Karpas-422 (cell line): ENCODE data around the gene MYH7. TPM values are rescaled to one million over a fixed set of nuclear protein-coding genes. Genes with fewer than 3 reads are reported as not detected.
A peak's percentile ranks its signal among the peaks of the same experiment; 100 is the strongest.
"Not testable (repeated sequence)": the region's sequence is repeated elsewhere in the genome, so short reads cannot be mapped to it uniquely, and the experiment has no call there.

Experiments used
- DNase-seq: peaks from one replicate; pipeline ENCODE4 v3.0.0-alpha.2; 2015
- H2AFZ ChIP-seq: fragments of 200-600 bp; sonication (generic); 2 replicates; pipeline ENCODE4 v1.6.1; 2014; ENCODE audit warnings: antibody characterized with exemption, low read length, mixed read lengths
- H3K27ac ChIP-seq: fragments of 200-600 bp; sonication (generic); 2 replicates; pipeline ENCODE4 v1.5.1; 2014; ENCODE audit warnings: mild to moderate bottlenecking, low read length, moderate library complexity
- H3K27me3 ChIP-seq: fragments of 200-600 bp; sonication (generic); 2 replicates; pipeline ENCODE4 v1.6.1; 2014; ENCODE audit warnings: low read length, mixed read lengths
- H3K36me3 ChIP-seq: fragments of 200-600 bp; sonication (generic); 2 replicates; pipeline ENCODE4 v1.6.1; 2014; ENCODE audit warnings: low read length, mixed read lengths; ENCODE audit not compliant: insufficient read depth
- H3K4me1 ChIP-seq: fragments of 200-600 bp; sonication (generic); 2 replicates; pipeline ENCODE4 v1.6.1; 2014; ENCODE audit warnings: mild to moderate bottlenecking, low read length, mixed read lengths
- H3K4me2 ChIP-seq: fragments of 200-600 bp; sonication (generic); 2 replicates; pipeline ENCODE4 v1.6.1; 2014; ENCODE audit warnings: low read length, low read depth, mild to moderate bottlenecking; ENCODE audit not compliant: poor library complexity, severe bottlenecking
- H3K4me3 ChIP-seq: fragments of 200-600 bp; sonication (generic); 2 replicates; pipeline ENCODE4 v1.5.1; 2014; ENCODE audit warnings: mild to moderate bottlenecking, antibody characterized with exemption, low read length, mixed read lengths
- H3K79me2 ChIP-seq: fragments of 200-600 bp; sonication (generic); 2 replicates; pipeline ENCODE4 v1.6.1; 2014; ENCODE audit warnings: mild to moderate bottlenecking, low read length, mixed read lengths
- H3K9ac ChIP-seq: fragments of 200-600 bp; sonication (generic); 2 replicates; pipeline ENCODE4 v1.6.0; 2014; ENCODE audit warnings: low read length
- H3K9me2 ChIP-seq: fragments of 200-600 bp; sonication (generic), shearing (Covaris generic); replicated peaks from 2 replicates; pipeline ENCODE4 v1.6.0; 2014; ENCODE audit warnings: mild to moderate bottlenecking, low read length, moderate library complexity; ENCODE audit not compliant: insufficient read depth
- H3K9me3 ChIP-seq: fragments of 300-700, 200-600 bp; sonication (generic); 2 replicates; pipeline ENCODE4 v1.6.1; 2014; ENCODE audit warnings: low read length, mixed read lengths
- H4K20me1 ChIP-seq: fragments of 200-600 bp; sonication (generic); 2 replicates; pipeline ENCODE4 v1.6.1; 2014; ENCODE audit warnings: mild to moderate bottlenecking, antibody characterized with exemption, low read length, low read depth; ENCODE audit not compliant: insufficient read depth
- total RNA-seq: library from RNA; depleted of rRNA; stranded (reverse); fragments of >200 nt; shearing (Covaris generic); gene quantifications from 2 replicates; pipeline ENCODE4 v1.2.3, GENCODE V29; 2014; ENCODE audit warnings: low replicate concordance

MYH7 gene
- total RNA-seq, 1 experiment from 2014 or later: not detected

GRCh38 chr14:23456883-23457586, 21.6 kb upstream of the MYH7 start:
- not testable (repeated sequence) for H3K9me2 ChIP-seq, H3K4me2 ChIP-seq, H2AFZ ChIP-seq, H3K9ac ChIP-seq, H3K4me1 ChIP-seq, H3K9me3 ChIP-seq, H3K36me3 ChIP-seq, H3K4me3 ChIP-seq, H3K27ac ChIP-seq, H3K27me3 ChIP-seq, H3K79me2 ChIP-seq, H4K20me1 ChIP-seq
- peak; percentile 52 for DNase-seq

- no peaks in the 10 kb centered on the region for H3K36me3 ChIP-seq
- H3K4me3 ChIP-seq: no peak overlapping the region
- no peaks in the 10 kb centered on the region for H3K4me1 ChIP-seq
- H3K27ac ChIP-seq: no peak overlapping the region
- no peaks in the 10 kb centered on the region for H3K9me2 ChIP-seq
- DNase-seq: no peak
- no peaks in the 10 kb centered on the region for H3K79me2 ChIP-seq
- no peaks in the 10 kb centered on the region for H3K27me3 ChIP-seq
- H3K4me2 ChIP-seq: no peak overlapping the region
- no peaks in the 10 kb centered on the region; the same call in 1 of the 2 replicates for H3K9me3 ChIP-seq
- H4K20me1 ChIP-seq: no peaks in the 10 kb centered on the region
- H3K9ac ChIP-seq: no peak overlapping the region
- no peak overlapping the region for H2AFZ ChIP-seq
Observed at GRCh38 chr14:23454445-23454856, 19.0 kb upstream of the MYH7 start.

- no peak overlapping the region for H3K4me3 ChIP-seq
Observed at GRCh38 chr14:23452237-23452636, 16.8 kb upstream of the MYH7 start.

DNA sequence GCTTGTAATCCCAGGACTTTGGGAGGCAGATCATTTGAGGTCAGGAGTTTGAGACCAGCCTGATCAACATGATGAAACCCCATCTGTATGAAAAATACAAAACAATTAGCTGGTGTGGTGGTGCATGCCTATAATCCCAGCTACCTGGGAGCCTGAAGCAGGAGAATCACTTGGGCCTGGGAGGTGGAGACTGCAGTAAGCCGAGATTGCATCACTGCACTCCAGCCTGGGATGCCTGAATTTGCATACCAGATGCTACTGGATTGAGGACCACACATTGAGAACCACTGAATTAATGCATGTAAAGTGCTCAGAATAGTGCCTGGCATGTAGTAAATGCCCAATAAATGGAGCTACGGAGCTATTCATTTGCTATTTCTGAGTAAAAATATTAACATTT, 14.9 kb upstream of the MYH7 start:
- Histone ChIP-seq H3K4me2 (no peak overlapping the region), H3K36me3 (no peaks in the 10 kb centered on the region), H2AFZ (no peak overlapping the region), H3K9me3 (no peaks in the 10 kb centered on the region; the same call in 1 of the 2 replicates), H4K20me1 (no peaks in the 10 kb centered on the region), H3K79me2 (no peaks in the 10 kb centered on the region), H3K4me3 (no peak overlapping the region), H3K9me2 (no peaks in the 10 kb centered on the region), H3K4me1 (no peaks in the 10 kb centered on the region), H3K27me3 (no peaks in the 10 kb centered on the region), H3K27ac (no peak overlapping the region), H3K9ac (no peak overlapping the region)
- DNase-seq: no peak

More at GRCh38 chr14:23452237-23452636, 16.8 kb upstream of the MYH7 start:
- no peaks in the 10 kb centered on the region for H3K27me3 ChIP-seq
- H3K27ac ChIP-seq: no peak overlapping the region
- H3K9me3 ChIP-seq: no peaks in the 10 kb centered on the region; the same call in 1 of the 2 replicates
- no peaks in the 10 kb centered on the region for H3K9me2 ChIP-seq
- H3K9ac ChIP-seq: no peak overlapping the region
- no peak overlapping the region for H2AFZ ChIP-seq
- H3K4me2 ChIP-seq: no peak overlapping the region
- no peaks in the 10 kb centered on the region for H3K4me1 ChIP-seq
- no peaks in the 10 kb centered on the region for H4K20me1 ChIP-seq
- no peaks in the 10 kb centered on the region for H3K79me2 ChIP-seq
- H3K36me3 ChIP-seq: no peaks in the 10 kb centered on the region
- DNase-seq: no peak

DNA sequence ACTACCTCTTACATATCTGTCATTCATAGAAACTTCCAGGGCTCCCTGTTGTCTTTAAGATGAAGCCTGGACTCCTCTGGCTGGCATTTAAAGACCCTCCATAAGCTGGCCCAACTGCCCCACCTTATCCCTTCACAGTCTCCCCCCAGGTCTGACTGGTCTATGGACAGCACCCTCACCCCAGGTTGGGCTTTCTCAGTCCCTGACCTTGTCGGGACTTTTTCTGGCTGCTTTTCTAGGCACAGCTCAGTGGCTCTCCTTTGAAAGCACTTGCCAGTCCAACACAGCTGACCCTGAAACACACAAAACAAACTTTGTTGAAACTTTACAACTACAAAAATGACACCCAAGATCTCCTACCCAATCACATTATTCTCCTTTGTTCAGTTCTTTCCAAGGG, 13.9 kb upstream of the MYH7 start:
- no peaks in the 10 kb centered on the region for H3K9me2 ChIP-seq
- no peaks in the 10 kb centered on the region for H4K20me1 ChIP-seq
- no peaks in the 10 kb centered on the region for H3K79me2 ChIP-seq
- no peak for DNase-seq
- no peaks in the 10 kb centered on the region for H3K36me3 ChIP-seq
- H3K4me2 ChIP-seq: no peak overlapping the region
- no peaks in the 10 kb centered on the region for H3K27me3 ChIP-seq
- H3K27ac ChIP-seq: no peak overlapping the region
- H3K4me1 ChIP-seq: no peaks in the 10 kb centered on the region
- H2AFZ ChIP-seq: no peak overlapping the region
- H3K9ac ChIP-seq: no peak overlapping the region
- H3K4me3 ChIP-seq: no peak overlapping the region
- no peaks in the 10 kb centered on the region; the same call in 1 of the 2 replicates for H3K9me3 ChIP-seq

GRCh38 chr14:23447361-23448350, 12.2 kb upstream of the MYH7 start:
- no peaks in the 10 kb centered on the region for H4K20me1 ChIP-seq
- H3K9me3 ChIP-seq: no peaks in the 10 kb centered on the region; the same call in 1 of the 2 replicates
- no peak overlapping the region for H3K27ac ChIP-seq
- no peak for DNase-seq
- H3K36me3 ChIP-seq: no peaks in the 10 kb centered on the region
- no peaks in the 10 kb centered on the region for H3K79me2 ChIP-seq
- no peak overlapping the region for H2AFZ ChIP-seq
- H3K9me2 ChIP-seq: no peaks in the 10 kb centered on the region
- no peaks in the 10 kb centered on the region for H3K27me3 ChIP-seq
- no peaks in the 10 kb centered on the region for H3K4me1 ChIP-seq
- H3K4me3 ChIP-seq: no peak overlapping the region
- no peak overlapping the region for H3K9ac ChIP-seq
- H3K4me2 ChIP-seq: no peak overlapping the region

GRCh38 chr14:23446291-23446851, 10.9 kb upstream of the MYH7 start:
- H3K4me3 ChIP-seq: no peak overlapping the region
- H2AFZ ChIP-seq: no peak overlapping the region
- H3K36me3 ChIP-seq: no peaks in the 10 kb centered on the region
- H3K4me2 ChIP-seq: no peak overlapping the region
- H4K20me1 ChIP-seq: no peaks in the 10 kb centered on the region
- no peak overlapping the region for H3K27ac ChIP-seq
- no peak overlapping the region for H3K9ac ChIP-seq
- no peaks in the 10 kb centered on the region for H3K9me2 ChIP-seq
- no peak for DNase-seq
- no peaks in the 10 kb centered on the region for H3K27me3 ChIP-seq
- no peaks in the 10 kb centered on the region for H3K9me3 ChIP-seq
- no peaks in the 10 kb centered on the region for H3K4me1 ChIP-seq
- no peaks in the 10 kb centered on the region for H3K79me2 ChIP-seq

- H2AFZ ChIP-seq: no peak overlapping the region
- DNase-seq: no peak
- no peaks in the 10 kb centered on the region for H3K79me2 ChIP-seq
- no peaks in the 10 kb centered on the region for H4K20me1 ChIP-seq
- no peak overlapping the region for H3K4me2 ChIP-seq
- H3K9ac ChIP-seq: no peak overlapping the region
- no peak overlapping the region for H3K4me3 ChIP-seq
- H3K9me3 ChIP-seq: no peaks in the 10 kb centered on the region
- H3K27ac ChIP-seq: no peak overlapping the region
- H3K36me3 ChIP-seq: no peaks in the 10 kb centered on the region
- H3K27me3 ChIP-seq: no peaks in the 10 kb centered on the region
- H3K9me2 ChIP-seq: no peaks in the 10 kb centered on the region
- H3K4me1 ChIP-seq: no peaks in the 10 kb centered on the region
Observed at GRCh38 chr14:23445773-23446172, 10.3 kb upstream of the MYH7 start.
